ENCODE data around the gene COL27A1.
"Not testable (repeated sequence)": the region's sequence is repeated elsewhere in the genome, so short reads cannot be mapped to it uniquely, and the experiment has no call there.

The COL27A1 gene

GRCh38 chr9:114323849-114324248, 168.5 kb downstream of the COL27A1 start:
- DNase-seq (ENCODE audit: low read depth in 3 of 3): not testable (repeated sequence)

- DNase-seq (ENCODE audit: low read depth in 3 of 3): no peak
Observed at GRCh38 chr9:114324492-114324891, 169.2 kb downstream of the COL27A1 start.

GRCh38 chr9:114324965-114325364, 169.6 kb downstream of the COL27A1 start:
- DNase-seq (ENCODE audit: low read depth in 3 of 3): not testable (repeated sequence)

- DNase-seq (ENCODE audit: low read depth in 3 of 3): not testable (repeated sequence)
Observed at GRCh38 chr9:114325684-114326254, 170.4 kb downstream of the COL27A1 start.

- no peak for DNase-seq (ENCODE audit: low read depth in 3 of 3)
Observed at GRCh38 chr9:114327749-114328148, 172.4 kb downstream of the COL27A1 start.

GRCh38 chr9:114328357-114328820, 173.1 kb downstream of the COL27A1 start:
- not testable (repeated sequence) for DNase-seq (ENCODE audit: low read depth in 3 of 3)

- DNase-seq (ENCODE audit: low read depth in 3 of 3): not testable (repeated sequence)
Observed at GRCh38 chr9:114328937-114329624, 173.7 kb downstream of the COL27A1 start.

GRCh38 chr9:114329625-114330022, 174.3 kb downstream of the COL27A1 start, which contains the start of gene ORM2:
ORM2 (plus strand) TSS chr9:114329869; CDS start chr9:114329905, 36 bp downstream.
- not testable (repeated sequence) for DNase-seq (ENCODE audit: low read depth in 3 of 3)

GRCh38 chr9:114330636-114331035, 175.3 kb downstream of the COL27A1 start:
- no peak for DNase-seq (ENCODE audit: low read depth in 3 of 3)

GRCh38 chr9:114331229-114332195, 176.2 kb downstream of the COL27A1 start:
- DNase-seq (ENCODE audit: low read depth in 3 of 3): not testable (repeated sequence)

- DNase-seq (ENCODE audit: low read depth in 3 of 3): not testable (repeated sequence)
Observed at GRCh38 chr9:114332474-114333040, 177.2 kb downstream of the COL27A1 start.

GRCh38 chr9:114333718-114334117, 178.4 kb downstream of the COL27A1 start:
- not testable (repeated sequence) for DNase-seq (ENCODE audit: low read depth in 3 of 3)

- DNase-seq (ENCODE audit: low read depth in 3 of 3): no peak
Observed at GRCh38 chr9:114334490-114334889, 179.2 kb downstream of the COL27A1 start.

- no peak for DNase-seq (ENCODE audit: low read depth in 3 of 3)
Observed at GRCh38 chr9:114335745-114336144, 180.4 kb downstream of the COL27A1 start.

- no peak for DNase-seq (ENCODE audit: low read depth in 3 of 3)
Observed at GRCh38 chr9:114336157-114336556, 180.8 kb downstream of the COL27A1 start.

- no peak for DNase-seq (ENCODE audit: low read depth in 3 of 3)
Observed at GRCh38 chr9:114336699-114337395, 181.5 kb downstream of the COL27A1 start.

GRCh38 chr9:114338187-114338586, 182.8 kb downstream of the COL27A1 start:
- no peak for DNase-seq (ENCODE audit: low read depth in 3 of 3)

- peak; percentile 20 to 51 (median 29) for DNase-seq (ENCODE audit: low read depth in 3 of 3)
Observed at GRCh38 chr9:114339130-114339908, 184.0 kb downstream of the COL27A1 start.

GRCh38 chr9:114341152-114341830, 186.0 kb downstream of the COL27A1 start:
- DNase-seq (ENCODE audit: low read depth in 3 of 3): no peak

- no peak for DNase-seq (ENCODE audit: low read depth in 3 of 3)
Observed at GRCh38 chr9:114341991-114342390, 186.7 kb downstream of the COL27A1 start.
